HTR-8/SVneo (cell line): ENCODE results near the gene GPR143.

Experiments
- DNase-seq: peaks from one replicate; pipeline ENCODE4 v3.0.0; 2011; ENCODE audit warnings: low spot score, mixed read lengths; ENCODE audit not compliant: insufficient read length
- FAIRE-seq: peaks from 2 replicates; lab custom pipeline; 2011; peaks lifted over from hg19 to GRCh38; lab: Jason Lieb, UNC

The GPR143 gene

DNA sequence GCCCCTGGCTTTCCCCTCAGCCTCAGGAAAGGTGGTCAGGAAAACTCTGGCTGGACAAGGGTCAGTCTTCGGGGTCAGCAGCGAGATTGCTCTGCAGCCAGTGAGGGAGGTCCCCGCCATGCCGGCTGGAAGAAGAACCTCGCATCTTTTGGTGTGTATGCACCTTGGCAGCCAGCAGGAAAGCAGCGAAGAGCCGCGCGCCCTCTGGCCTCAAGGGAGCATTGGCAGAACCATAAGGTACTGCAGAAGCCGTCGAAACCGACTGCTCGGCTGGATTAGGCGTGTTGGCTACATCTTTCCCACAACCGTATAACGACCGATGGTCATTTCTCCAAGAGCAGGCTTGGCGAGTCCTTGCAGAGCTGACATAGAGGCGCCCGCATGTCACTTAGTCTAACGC is 48.3 kb downstream of the GPR143 start:
- DNase-seq (no peak), FAIRE-seq (no peak)

DNA sequence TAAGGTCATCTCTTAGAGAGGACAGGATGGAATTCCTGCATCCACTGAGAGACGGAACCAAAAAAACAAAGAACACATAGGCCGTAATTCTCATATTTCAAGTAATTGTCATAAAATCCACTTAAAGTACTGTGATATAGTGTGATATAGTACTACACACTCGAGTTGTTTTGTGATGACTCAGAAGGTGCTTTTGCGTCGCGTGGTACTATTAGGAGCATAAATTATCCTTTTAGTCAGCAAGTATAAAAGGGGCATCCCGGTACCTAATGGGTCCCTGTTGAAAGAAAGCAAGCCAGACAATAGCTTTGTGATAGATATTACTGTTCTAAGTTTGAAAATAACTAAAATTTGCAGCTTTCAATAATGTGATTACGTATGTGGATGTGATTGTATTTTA is 55.3 kb downstream of the GPR143 start:
- no peak for FAIRE-seq
- no peak for DNase-seq

DNA sequence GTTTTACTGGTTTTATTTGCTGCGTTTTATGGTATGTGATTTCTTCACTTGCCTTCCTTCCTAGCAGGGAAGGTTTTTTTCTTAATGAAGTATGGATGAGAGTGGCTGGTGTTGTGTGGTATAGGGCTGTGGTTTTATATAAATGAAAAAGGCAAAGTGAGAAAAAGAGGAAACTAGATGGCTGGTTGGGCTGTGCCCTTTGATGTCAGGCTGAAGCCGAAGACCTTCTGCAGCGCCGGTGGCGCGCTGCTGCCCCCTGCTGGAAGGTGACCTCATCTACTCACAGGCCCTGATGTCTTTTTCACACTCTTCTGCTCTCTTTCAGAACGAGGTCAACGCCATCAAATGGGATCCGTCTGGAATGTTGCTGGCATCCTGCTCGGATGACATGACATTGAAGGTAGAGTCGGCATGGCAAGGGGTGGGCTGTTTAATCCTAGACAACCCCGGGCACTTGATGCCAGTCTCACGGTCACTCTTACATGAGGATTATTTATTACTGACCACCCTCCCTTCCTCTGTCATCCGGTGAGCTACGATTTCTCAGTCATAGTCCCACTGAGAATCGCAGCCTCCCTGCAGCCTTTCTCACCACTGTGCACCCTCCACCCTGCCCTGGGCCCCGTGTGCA is 56.6 kb downstream of the GPR143 start:
- FAIRE-seq (no peak), DNase-seq (peak; percentile 49)

DNA sequence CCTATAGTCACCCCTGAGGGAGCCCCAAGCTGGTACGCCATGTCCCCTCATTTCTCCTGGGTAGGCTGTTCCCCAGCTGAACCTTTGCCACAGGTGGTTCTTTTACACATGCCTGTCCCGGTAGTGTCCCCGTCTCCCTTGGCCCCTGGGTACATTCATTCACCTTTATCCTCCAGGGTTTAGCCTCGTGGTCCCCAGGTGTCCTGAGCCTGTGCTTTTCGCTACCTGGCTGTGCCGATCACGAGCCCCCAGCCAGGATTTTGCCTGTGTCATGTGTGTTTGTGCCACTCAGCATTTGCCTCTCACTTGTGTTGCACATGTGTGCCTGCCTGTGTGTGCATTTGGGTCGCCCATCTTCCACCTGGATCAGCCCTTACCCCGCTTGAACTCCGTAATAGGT is 57.6 kb downstream of the GPR143 start:
- FAIRE-seq = no peak
- DNase-seq = no peak

DNA sequence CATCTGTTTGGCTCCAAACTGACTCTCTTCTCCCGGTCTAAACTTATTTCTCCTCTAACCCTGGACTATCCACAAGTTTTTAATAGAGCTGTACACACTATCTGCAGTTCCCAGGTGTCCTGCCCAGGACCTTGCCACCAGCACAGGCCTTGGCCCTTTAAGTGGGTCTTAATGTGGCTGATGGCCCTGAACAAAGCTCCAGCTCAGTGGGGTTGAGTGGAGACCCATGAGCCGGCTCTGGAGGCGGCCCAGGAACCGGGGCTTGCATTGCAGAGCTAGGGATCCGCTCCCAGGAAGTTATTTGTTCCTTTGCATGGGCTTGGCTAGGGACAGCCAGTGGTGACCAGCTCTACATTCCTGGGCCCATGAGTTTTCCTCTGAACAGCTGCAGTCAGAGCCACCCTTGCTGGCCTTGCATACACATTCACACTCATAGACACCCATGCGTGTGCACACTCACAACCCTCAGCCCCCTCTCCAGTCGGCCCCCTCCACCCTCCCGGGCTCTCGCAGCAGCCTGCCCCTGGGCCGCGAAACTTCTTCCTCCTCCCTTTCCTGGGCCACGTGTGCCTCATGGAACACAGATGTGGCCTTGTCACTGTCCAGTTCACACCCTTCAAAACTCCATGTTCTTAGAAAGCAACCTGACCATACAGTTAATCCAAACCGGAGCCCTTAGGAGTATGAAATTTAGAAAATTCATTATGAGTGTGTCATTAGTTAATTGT is 58.2 kb downstream of the GPR143 start:
- FAIRE-seq = no peak
- DNase-seq = no peak

DNA sequence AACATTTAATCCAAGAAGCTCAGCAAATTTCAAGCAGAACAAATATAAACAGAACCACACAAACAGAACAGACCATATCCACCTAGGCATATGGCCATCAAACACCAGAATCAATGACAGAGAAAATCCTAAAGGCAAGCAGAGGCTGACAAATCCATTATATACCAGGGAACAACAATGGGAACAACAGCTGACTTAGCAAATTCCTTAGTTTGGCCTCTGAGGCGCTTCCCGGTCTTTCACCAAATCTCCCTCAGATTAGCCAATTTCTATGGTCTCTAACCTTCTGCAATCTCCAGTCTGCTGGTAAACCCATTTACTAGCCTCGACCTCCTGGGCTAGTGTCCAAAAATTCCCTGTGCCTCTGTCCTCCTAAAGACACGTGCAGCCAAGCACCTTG is 59.2 kb downstream of the GPR143 start:
- no peak for FAIRE-seq
- DNase-seq = no peak

DNA sequence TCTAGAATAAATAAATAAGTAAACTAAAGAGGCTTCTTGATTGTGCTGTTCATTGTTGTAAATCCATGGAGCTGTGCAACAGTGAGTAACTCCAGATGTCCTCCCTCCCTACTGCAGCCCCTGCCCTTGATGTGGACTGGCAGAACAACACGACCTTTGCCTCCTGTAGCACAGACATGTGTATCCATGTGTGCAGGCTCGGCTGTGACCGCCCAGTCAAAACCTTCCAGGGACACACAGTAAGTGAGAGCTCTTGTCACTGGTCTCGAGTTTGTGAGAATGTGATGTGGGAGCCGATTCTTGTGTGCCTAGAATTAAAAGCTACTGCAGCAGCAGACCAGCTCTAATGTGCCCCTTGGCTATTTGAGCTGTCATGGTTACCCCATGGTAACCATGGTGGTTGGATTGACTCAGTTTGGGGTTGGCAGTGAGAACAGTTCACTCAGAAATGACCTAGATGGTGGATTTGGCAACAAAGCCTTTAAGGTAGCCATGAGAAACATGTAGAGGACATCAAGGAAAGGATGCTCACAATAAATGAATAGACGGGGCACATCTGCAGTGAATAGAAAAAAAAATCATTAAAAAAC is 60.7 kb downstream of the GPR143 start:
- DNase-seq = no peak
- no peak for FAIRE-seq

DNA sequence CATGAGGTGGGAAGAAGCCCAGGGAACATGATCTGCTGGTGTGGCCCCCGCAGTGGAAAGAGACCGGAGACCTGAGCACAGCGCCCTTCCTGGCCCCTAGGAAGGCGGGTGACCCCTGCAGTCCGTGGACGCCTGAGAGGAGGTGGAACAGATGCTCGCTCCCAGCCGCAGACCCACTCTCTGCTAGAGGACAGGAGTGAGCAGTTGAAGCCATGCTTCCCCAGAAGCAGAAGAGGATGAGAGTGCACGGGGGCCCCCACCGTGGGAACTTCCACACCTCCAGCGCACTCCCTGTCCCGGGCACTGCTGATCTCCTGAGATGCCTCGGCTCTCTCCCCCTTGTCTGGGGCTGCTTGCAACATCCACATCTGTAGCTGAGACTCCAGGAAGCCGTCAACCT is 62.2 kb downstream of the GPR143 start:
- DNase-seq (no peak), FAIRE-seq (no peak)

DNA sequence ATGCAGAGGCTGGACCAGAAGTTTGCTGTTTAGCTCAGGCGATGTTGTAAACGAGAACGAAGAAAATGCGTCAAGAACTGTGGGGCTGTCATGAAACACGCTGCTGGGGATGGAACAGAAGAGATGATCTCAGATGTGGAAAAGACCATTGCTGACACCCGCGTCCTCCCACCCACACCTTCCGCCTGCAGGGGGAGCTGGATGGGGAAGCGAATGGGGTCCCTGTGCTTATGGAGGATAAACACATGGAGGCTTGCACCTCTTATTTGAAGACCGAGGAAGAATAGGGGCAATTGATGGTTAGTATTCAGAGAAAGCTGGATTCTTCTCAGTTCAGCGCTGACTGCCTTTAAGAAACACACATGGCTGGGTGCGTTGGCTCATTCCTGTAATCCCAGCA is 63.9 kb downstream of the GPR143 start:
- DNase-seq (no peak), FAIRE-seq (no peak)

DNA sequence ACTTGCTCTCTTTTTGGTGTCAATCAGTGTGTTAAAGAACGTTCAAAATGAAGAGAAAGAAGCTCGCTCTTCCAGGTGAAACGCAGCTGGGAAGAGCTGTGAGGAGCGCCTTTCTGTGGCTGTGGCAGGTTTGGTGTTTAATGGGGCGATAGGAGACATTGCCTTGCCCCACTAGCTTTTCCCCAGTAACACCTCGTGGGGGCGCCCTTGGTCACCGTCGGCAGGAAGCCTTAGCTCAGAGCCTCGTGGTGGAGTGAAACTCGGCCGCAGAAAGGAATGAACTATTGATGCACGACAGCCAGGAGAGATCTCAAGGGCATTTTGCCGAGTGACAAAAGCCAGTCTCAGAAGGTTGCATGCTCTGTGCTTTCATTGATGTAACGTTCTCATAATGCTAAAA is 65.1 kb downstream of the GPR143 start:
- DNase-seq = no peak
- no peak for FAIRE-seq

DNA sequence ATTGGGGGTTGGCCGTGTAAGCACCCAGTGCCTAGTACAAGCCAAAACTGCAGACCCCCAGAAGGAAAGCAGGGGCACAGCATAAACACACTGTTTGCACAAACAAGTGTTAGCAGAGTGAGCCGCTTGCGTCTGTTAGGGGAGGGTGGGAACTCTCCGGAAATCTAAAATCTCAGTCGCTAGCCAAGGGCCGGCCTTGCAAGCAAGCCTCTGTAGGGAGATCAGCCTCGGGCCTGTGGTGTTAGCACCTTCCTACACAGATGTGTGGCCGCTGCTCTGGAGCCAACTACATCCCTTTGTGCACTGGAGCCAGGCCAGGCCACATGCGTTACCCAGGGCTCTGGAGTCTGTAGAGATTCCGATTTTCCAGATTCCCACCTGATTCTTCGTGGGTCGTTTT is 67.1 kb downstream of the GPR143 start:
- DNase-seq (no peak), FAIRE-seq (no peak)

DNA sequence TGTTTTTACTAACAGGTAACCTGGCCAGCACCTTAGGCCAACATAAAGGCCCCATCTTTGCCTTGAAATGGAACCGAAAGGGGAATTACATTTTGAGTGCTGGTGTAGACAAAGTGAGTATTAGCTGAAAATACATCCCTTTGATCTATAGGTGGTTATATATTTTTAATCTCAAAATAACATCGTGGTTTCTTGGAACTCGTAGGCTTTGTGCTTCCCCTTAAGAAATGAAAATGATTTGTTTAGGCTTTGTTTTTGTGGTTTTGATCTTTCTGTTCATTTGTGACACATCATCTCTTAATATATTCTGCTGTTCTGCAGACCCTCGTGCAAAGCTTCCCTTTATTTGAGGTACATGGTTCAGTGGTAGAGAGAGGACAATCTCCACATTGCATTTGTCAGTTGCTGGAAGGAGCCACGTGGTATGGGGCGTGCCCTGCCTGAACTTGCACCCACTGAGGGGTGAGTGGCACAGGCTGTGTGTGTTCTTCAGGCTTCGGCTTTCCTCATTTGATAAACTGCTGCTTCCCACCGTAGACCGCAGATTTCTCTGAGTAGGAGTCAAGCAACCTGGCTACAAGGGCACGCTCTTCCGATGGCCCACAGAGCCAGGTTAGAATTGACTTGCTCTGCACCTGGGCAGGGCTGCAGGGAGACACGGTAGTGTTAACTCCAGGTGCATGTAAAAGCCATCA is 72.2 kb downstream of the GPR143 start:
- DNase-seq = no peak
- FAIRE-seq = no peak

DNA sequence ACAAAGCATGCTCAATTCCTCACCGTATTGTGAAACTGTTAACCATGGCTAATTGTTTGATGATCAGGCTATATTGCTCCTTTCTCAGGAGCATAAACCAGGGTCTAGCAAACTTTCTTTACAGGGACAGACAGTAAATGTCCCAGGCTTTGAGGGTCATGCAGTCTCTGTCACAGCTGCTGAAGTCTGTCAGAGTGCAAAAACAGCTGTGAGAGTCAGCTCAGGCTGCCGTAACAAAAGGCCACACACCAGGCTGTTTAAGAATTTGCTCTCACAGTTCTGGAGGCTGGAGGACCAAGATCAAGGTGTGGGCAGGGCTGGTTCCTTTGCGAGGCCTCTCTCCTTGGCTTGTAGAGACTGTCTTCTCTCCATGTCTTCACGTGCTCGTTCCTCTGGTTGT is 75.6 kb downstream of the GPR143 start:
- FAIRE-seq (no peak), DNase-seq (no peak)

DNA sequence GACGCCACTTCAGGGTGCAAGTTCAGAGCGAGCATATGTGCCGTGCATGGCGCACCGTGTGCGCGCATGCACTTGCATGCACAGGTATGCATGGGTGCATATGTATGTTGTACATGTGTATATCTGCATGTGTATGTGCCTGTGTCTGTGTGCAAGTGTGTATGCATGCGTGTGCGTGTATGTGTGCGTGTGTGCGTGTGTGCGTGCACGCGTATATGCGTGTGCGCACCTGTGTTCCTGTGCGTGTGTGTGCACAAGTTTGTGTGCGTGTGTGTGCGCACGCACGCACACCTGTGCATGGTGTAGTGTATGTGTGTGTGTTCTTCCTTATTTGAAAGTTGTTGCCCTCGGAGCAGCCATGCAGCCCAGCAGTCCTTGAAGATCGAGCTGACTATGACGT is 76.8 kb downstream of the GPR143 start:
- DNase-seq (no peak), FAIRE-seq (no peak)

DNA sequence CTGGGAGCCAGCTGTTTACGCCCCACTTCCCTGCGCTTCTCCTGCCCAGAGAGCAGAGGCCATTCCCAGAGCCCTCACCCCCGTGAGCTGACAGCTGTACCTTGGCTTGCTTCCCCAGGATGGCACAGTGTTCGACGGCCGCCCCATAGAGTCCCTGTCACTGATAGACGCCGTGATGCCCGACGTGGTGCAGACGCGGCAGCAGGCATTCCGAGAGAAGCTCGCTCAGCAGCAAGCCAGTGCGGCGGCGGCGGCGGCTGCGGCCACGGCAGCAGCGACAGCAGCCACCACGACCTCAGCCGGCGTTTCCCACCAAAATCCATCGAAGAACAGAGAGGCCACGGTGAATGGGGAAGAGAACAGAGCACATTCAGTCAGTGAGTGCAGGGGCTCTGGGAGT is 77.7 kb downstream of the GPR143 start:
- DNase-seq (no peak), FAIRE-seq (no peak)

DNA sequence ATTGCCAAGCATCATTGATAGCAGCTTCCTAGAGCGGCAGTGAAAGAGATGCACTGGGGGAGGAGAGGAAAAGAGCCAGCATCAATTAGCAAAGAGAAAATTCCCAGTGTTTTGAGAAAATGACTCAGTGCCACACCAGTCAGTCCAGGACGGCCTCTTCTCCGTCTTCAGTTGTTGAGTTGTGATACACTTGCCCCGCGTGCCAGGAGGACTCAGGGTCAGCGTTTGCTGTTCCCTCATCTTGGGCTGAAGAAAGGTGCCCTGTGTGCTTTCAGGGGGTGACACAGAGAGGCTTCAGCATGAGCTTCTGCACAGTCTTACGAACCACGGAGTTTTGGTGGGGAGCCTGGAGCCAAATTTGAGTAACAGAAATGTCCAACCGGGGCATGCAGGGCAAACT is 82.3 kb downstream of the GPR143 start:
- DNase-seq (no peak), FAIRE-seq (no peak)

DNA sequence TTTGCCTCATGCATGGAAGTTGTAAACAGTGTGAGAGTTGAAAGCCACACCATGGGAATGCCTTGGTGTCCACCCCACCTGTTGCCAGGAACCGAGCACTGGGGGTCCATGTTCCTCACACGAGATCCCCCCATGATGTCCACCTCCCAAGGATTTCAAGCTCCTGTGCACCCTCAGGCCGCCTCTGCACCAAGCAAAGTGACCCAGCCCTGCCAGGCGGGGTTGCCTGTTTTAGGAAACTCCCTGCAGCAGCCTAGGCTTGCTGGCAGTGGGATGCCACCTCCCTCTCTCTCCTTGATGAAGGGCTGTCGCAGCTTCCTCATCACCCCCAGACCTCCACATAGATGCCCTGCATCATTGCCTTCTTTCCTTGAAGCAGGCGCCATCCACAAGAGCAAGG is 82.8 kb downstream of the GPR143 start:
- FAIRE-seq (no peak), DNase-seq (no peak)

DNA sequence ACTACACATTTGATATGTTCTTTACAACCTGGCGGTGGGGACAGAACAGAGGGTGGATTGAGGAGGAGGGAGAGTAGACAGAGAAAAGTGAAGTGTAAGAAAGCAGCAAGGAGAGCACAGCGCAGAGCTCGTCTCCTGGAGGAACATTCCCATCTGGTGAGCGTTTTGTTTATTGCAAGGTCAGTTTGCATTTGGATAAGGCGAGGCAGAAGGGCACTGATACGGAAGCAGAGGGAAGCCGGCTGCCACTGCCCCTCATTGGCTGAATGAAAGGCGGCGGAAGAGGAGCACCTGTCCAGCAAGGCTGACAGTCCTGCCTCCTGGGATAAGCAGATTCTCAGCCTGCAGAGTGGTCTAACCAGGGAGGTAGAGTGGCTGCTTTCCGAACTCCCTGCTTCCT is 83.2 kb downstream of the GPR143 start:
- DNase-seq (no peak), FAIRE-seq (no peak)

DNA sequence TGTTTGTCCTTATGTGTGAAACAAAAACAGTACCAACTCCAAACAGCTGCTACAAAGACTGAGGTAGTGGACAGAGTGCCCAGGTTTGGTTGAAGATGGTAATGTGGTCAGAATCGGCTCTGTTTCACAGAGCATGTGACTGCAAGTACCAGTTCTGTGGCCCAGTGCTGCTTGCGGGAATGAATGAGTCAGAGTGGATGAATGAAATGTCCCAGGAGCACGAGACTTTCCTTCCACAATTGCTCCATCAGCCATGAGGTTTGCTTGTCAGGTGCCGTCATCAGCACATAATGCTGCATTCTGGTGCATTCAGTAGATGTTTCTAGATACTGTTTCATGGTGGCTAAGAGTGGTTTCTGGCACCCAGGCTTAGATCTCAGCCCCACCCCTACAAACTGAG is 84.2 kb downstream of the GPR143 start:
- no peak for FAIRE-seq

DNA sequence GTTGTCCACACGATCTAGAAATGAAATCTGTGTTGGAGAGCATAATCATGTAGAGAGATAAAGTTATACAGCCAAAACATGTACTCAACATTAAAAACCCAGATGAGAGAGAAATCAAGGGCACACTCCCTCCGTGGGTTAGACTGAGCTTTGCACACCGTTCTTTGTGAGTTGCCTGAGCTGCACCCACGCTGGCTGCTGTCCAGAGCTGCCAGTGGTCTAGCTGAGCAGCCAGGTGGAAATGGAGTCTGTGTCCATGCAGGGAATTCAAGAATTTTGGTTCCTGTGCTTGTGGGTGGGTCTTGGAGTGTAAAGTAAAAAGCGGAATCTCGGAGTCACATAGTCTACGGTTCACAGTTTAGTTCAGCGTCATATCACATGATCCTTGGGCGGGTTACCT is 84.6 kb downstream of the GPR143 start:
- FAIRE-seq (no peak), DNase-seq (no peak)

More for the DNA sequence above, 84.2 kb downstream of the GPR143 start:
- DNase-seq = no peak

DNA sequence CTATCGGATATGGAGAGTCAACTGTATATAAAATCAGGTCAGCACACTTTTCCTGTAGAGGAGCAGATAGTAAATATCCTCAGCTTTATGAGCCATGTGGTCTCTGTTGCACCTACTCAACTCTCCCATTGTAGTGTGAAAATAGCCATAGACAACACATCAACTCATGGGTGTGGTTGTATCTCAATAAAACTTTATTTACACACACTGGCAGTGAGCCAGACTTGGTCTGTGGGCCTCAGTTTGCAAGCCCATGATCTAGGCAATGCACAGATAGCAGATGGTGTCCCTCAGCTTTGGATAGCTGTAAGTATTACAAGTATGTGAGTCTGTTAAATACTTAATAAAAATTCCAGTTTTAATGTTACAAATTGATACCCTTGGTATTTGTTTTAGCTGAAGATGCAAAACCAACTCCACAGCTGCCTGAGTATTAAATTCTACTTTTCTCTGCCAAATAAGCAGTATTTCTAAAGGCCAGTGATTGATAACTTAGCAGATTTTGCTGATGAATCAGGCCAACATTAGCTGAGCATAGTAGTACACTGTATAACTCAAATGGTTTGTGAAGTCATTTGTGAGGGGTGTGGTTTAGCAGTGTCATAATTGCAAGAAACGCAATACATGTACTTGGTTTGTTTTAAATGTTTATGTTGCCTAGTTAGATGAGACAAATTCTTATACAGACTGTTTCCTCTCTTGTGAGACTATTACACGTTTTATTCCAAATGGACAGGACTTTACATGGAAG is 87.3 kb downstream of the GPR143 start:
- FAIRE-seq (no peak), DNase-seq (no peak)
